ENCODE data around the gene ACTG1.

The ACTG1 gene

DNA sequence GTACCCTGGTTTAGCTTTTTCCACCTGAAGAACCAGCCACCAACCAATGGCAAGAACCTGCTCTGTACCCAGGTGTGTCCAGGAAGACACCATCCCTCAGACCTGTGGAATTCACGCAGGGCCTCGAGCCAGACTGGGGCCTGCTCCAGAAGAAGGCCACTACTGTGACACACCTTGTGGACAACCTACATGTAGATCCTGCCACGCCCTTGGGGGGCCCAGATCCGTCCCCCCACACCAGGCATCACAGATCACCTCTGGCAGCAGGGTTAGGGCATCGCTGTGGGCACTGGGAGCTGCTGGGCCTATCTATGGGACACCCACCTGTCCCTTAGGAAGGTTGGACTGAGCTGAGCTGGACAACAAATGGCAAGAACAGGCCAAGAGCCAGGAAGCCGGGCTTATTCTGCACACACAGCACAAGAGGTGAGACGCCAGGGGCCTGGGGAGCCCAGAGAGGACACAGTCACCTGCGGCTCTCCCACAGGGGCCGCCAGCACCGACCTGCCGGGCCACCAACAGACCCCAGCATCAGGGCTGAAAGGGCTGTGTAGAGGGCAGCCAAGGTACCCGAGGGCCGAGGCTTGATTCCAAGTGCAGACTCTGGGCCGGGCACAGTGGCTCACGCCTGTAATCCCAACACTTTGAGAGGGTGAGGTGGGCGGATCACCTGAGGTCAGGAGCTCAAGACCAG lies 31.8 kb upstream of the ACTG1 start:
- DNase-seq: no peak

DNA sequence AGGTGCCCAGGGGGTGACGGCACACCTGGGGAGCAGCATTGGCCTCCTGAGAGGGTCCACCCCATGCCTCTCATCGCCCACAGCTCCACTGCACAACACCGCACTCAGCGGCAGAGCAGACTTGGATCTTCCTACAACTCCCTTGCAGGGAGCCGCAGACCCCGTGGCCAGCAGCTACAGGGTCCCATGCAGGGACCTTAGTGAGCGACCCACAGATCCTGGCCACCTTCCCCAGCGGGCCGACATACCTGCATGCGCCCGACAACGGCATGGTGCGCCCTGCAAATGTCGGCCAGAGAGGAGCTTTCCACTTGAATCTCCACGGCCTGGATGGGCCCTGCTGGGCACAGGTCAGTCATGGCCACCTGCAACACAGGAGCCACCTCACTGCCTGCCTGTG lies 31.2 kb upstream of the ACTG1 start:
- no peak for DNase-seq

DNA sequence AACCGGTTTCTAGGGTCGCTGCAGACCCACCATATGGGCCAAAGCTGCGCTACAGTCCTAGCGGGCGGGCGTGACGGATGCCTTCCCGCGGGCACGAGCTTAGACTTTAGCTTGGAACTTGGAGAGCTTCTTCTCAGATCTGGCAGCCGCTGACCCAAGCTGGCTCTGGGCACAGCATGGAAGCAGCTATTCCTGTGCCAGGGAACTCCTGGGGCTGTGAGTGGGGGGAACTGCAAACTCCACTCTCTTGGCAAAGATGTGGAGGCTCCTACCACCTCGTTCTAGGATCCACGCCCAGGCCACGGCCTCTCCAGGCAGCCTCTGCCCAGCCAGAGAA lies 30.7 kb upstream of the ACTG1 start:
- no peak for DNase-seq

DNA sequence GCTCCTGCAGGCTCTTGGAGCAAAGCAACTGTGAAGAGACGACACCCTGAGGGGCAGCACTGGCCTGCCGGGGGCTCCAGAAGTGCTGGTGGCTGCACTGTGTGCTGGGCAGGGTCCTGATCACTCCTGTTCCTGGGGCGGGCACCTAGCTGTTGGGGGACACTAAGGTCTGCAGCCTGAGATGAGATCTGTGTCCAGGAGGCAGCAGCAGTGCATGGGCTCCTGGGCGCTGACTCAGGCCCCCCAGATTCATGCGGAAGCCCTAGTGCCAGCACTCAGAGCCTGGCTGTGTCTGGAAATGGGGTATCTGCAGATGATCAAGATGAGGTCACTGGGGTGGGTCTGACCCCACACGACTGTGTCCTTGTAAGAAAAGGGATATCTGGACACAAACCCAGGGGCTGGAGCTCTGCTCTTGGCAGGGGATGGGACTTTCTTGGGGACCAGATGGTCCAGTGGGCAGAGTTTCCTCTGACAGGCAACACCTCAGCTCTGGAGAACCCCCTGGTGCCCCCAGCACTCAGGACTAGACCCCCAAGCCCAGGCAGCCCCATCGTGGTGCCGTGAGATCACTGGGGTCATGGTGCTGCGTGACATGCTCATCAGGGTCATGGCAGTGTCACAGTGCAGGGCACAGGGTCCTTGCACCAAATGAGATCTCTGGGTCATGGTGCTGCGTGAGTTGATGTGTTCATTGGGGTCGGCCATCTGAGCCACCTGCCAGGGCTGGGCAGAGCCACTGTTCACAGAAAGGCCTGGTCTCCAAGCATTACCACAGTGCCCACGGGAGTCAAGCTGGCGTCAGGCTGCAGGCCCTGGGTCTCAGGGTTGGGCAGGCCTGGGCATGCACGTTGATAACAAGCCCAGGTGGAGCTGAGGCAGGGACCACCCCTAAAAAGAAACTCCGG lies 30.1 kb upstream of the ACTG1 start:
- DNase-seq: no peak

DNA sequence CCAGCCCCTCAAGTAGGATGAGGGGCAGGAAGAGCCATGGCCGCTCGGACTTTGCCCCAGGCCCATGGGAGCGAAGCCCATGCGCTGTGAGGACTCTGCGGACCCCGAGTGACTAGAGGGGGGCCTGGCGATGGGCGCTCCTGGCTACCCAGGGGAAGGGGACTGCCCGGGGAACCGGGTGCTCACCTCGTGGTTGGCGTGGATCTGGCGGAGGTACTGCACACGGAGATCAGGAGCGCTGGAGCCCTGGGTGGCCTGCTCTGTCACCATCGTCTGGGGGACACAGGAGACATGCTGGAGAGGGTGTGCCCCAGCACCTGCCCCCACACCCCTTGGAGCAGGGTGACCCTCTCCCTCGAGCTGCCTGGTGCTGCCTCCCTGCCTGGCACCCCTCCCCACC lies 28.5 kb upstream of the ACTG1 start:
- DNase-seq: no peak

DNA sequence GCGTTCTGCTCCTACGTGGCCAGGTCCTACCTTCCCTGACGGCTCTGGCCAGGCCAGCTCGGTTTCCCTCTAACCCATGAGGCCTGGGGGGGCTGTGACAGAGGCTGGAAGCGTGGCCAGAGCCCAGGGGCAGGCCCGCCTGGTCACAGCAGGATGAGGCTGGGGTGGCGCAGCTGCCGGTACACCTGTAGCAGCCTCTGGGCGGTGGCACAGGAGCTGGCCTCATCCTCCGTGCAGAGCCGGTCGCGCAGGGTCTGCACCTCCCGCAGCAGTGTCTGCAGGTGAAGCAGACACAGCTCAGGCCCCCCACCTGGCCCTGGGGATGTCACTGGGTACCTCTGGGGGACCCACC lies 28.1 kb upstream of the ACTG1 start:
- no peak for DNase-seq

DNA sequence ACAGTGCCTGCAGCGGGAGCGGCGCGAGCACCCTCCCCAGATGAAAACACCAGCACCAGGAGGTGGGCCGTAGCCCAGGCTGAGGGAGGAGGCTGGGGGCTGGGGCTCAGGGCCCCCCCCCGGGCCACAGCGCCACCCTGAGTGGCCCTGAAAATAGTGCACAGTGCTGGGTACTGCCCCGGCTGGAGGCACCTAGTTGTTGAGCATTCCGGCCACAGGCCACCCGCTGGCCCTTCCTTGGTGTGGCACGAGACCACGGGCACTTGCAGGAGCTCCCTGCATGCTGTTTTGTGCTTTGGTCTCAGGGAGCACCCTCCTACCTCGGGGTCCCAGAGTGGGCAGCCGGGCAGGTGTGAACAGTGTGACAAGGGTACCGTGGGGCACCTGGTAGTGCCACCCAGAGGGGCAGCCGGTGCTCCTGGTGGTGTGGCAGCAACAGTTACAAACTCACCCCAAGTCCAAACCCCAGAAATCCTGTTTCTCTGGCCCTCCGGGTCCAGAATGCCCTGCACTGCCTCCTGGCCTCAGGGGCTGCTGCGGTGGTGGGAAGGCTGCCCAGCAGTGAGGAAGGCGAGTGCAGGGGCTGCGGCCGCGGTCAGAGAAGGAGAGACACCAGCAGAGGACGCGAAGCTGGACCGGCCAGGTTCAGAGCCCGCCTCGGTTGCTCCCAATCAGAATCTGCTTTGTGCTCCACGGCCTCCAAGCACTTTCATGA lies 27.5 kb upstream of the ACTG1 start:
- no peak for DNase-seq

DNA sequence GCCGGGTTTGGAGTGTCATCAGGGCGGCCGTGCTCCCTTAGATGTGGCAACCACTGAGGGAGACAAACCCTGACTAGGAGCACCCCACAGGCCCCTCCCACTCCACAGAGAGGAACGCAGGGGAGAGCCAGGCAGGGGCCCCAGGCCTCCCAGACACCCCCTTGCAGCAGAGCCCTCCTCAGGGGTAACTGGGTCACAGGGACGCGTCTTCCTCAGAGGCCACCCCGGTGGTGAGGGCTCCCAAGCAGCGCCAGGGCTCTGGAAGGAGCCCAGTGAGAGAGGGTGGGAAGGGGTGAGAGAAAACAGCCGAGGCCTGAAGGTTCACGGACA lies 26.9 kb upstream of the ACTG1 start:
- DNase-seq: no peak

DNA sequence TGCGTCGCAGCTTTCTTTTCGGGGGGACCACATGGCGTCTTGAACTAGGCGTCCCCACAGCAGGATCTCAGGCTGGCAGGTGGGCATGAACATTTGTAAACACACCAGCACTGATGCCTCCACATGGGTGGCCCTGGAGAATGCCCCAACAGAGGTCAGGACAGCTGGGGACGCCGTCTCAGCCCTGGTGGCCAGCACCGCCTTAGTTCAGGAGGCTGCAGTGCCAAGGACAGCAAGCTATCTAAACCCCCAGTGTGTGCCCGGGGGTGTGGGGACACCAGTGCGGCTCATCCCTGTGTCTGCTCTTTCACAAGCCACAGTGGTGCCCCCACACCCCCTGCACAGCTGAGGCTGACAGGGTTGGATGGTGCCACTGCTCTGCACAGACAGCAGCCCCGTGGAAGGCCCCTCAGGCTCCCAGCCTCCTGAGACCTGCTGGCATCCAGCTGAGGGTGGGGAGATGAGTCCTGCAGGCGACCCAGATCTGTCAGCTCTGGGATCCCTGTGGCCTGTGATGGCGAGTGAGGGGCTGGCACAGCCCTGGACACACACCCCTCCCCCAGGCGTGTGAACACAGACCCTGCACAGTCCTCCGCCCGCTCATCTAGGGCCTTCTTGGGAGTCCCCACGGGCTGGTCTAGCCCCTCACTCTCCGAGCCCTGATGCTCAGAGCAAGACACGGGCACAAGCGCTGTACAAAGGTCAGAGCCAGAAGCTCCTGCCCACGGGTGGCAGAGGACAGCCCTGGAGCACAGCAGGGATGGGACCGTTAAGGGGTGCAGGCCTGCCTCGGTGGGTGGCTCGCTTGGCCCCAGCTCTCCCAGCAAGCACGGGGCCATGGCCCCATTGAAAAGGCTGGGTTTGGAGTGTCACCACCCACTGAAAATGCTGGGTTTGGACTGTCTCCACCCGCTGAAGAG lies 26.3 kb upstream of the ACTG1 start:
- no peak for DNase-seq

DNA sequence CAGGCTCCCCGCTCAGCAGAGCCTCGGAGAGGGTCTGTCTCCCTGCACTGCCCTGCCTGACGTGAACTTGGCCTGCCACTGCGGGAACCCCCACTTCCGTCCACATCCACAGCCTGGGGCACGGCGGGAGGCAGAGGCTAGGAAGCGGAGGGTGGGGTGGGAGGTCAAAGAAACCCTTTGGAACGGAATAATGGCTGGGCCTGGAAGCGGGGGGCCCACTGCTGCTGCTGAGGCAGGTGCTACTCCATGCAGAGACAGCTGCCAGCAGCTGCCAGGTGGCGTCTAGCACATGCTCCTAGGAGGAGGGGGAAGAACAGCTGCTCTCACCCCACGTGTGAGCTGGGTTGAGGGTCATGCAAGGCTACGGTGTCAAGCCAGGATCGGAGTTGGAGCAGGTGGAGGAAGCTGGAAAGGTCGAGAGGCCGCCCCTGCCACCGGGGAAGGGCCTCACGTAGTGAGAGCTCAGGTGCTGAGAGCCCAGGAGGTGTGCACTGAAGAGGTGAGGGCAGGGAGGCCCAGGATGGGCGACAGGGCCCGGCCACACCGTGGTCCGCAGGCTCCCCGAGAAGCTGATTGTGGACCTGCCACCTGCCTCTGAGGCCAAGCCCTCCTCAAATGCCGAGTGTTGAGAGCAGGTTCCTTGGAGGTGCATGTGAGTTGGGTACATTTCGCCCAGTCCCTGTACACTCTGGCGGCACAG lies 25.4 kb upstream of the ACTG1 start:
- peak; percentile 77 for DNase-seq

DNA sequence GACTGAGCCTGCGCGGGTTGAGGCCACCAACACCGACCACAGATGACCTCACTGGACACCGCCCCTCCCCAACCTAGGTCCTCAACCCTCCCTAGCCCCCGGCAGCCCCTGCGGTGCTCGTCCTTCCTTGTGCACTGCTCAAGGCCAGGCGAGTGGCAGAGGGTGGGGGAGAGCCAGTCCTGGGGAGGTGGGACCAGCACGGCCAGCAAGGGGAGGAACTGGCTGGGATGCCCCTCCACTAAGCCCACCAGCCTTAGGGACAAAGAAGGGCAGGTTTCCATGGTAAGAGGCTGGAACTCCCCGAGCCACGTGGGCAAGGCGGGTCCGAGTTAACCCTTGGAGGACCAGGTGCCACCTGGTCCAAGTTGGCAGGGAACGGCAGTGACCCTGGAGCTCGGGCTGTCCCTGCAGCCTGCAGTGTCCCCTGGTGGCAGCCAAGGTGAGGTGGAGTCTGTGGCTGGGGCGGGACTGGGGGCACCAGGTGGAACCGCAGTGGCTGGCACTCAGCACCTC lies 24.8 kb upstream of the ACTG1 start:
- no peak for DNase-seq

DNA sequence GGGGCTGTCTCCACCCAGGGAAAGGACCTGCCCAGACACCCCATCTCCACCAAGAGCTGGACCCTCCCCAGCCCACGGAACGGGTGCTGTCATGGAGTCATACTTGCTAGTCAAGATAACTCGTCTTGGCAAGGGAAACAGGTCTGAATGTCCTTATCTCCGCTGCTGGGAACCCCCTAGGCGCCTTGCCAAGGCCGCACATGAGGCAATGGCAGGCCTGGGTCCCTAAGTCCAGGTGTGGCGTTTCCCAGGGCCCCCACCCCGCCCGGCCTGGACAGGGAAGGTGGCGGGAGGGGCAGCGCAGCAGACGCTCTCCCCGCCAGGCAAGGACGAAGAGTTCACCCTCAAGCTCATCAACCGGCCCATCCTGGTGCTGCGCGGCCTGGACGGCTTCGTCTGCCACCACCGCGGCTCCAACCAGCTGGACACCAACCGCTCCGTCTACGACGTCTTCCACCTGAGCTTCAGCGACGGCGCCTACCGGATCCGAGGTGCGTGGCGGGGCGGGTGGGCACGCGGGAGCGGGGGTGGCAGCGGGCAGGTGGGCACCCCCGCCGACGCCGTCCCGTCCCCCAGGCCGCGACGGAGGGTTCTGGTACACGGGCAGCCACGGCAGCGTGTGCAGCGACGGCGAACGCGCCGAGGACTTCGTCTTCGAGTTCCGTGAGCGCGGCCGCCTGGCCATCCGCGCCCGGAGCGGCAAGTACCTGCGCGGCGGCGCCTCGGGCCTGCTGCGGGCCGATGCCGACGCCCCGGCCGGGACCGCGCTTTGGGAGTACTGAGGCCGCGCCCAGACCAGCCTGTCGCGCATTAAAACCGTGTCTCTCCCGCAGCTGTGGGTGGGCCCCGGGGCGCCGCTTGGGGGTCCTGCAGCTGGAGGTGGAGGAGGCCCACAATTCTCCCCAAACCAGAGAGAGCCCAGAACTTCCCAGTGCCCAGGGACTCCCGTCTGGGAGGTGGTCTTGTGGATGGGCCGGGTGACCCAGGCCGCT lies 24.0 kb upstream of the ACTG1 start:
- DNase-seq: no peak

DNA sequence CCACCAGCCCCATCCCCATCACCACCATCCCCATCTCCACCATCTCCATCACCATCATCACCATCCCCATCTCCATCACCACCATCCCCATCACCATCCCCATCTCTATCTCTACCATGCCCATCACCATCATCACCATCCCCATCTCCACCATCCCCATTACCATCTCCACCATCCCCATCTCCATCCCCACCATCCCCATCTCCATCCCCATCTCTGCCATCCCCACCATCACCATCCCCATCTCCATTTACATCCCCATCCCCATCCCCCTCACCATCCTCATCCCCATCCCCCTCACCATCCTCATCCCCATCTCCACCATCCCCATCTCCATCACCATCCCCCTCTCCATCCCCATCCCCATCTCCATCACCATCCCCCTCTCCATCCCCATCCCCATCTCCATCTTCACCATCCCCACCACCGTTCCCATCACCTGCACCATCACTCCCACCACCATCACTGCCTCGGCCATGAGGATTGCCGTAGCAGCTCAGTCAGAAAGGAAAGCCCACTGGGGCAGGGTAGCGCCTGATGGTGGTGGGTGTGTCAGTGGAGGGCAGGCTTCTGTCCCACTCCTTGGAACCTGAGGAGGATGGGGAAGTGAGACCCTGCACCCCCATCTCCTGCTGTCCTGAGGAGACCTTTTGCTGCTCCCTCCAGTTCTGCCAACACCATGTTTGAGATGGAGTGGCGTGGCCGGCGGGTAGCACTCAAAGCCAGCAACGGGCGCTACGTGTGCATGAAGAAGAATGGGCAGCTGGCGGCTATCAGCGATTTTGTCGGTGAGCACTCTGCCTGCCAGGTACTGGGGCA lies 23.1 kb upstream of the ACTG1 start:
- no peak for DNase-seq

DNA sequence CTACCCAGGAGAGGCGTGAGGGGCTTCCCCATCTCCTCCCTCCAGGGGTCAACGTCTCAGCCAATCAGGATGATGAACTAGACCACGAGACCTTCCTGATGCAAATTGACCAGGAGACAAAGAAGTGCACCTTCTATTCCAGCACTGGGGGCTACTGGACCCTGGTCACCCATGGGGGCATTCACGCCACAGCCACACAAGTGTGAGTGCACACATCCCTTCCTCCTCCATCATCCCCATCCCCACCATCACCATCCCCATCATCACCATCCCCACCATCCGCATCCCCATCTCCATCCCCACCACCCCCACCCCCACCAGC lies 22.4 kb upstream of the ACTG1 start:
- DNase-seq: no peak

DNA sequence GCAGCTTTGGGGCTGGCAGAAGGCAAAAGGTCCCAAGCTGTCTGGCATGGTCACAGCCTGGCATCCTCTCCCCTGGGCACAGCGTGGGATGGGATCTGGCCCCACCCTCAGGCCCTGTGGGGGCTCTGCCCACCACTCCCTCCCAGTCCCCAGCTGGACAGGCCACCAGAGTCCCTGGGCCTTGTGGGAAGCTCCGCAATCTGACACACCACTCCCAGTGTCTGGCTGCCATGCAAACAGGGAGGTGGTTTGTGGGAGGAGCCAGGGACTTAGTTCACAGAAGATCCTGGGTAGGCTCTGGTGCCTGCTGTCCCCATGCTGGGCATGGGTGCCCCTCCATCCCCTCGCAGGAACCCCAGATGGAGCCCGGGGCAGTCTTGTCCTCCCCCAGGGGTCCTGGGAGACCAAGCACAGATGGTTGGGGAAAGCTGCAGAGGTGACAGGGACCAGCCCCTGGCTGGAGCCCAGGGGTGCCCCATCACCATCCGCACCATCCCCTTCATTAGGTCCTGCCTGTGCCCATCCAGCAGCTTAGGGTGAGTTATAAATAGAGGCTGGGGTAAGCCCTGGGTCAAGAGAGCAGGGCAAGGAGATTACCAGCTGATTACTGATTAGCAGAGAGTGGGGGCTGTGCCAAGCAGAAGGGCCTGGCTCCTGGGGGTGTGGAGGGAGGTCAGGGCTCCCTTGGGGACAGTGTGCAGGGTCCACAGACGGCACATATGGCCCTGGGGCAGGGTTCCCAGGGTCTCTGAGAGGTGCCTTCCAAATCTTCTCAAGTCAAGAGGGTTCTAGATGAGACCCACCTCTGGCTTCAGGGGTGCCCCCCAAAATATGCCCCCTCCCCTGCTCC lies 21.8 kb upstream of the ACTG1 start:
- DNase-seq: no peak

DNA sequence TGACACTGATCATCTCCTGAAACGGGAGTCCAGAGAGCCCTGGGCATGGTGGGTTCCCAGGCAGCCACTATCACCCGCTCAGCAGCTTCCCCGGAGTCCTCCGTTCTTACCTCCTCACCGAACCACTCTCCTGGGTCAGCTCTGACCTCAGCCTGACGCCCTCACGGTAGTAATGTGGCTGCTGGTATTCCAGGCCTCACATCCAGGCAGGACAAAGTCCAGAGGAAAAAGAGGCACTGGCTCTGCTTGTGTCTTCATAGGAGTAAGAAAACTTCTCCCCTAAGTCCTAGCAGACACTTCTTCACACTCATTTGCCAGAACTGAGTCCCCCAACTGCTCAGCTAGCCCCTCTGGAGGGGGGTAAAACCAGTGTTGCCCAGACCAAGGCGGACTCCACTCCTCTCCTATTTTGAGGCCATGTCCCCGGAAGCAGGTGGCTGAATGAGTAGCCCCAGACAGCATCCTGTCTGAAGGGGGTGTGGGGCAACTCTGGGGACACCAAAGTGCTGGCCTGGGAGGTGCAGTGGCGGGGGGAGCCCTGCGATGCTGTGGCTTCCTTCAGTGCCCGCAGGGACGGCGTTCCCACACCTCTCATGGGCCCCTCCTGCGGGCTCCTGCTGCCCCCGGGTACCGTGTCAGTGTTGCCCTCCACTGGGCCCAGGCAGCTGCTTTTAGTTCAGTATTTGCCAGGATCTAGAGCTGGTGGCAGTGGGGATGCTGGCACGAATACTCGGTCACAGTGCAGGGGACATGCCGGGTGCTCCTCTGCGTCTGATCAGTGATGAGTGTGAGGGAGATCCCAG lies 20.9 kb upstream of the ACTG1 start:
- DNase-seq: no peak

DNA sequence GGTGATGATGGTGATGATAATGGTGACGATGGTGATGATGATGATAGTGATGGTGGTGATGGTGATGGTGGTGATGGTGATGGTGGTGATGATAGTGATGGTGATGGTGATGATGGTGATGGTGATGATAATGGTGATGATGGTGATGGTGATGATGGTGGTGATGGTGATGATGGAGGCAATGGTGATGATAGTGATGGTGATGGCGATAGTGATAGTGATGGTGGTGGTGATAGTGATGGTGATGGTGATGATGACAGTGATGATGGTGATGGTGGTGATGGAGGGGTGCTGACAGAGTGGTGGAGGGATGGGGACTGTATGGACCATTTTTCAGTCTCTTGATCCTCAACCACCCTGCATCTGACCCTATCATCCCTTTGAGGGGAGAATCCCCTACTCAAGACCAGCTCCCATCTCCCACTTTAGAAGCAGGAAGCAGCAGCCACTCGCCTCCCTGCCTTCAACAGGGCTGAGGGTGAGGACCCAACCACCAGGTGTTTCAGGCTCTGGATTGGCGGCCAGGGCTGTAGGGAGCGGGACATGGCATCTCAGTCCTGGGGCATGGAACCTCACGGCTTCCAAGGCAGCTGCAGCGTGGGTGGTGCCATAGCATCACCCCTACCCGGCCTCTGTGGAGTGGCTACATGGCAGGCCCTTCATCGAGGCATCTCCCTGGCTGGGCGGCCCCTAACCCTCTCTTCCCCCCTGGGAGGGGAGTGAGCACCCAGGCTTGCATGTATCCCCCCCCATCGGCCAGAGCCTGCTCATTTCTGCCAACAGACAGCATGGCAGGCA lies 20.1 kb upstream of the ACTG1 start:
- no peak for DNase-seq
